ENCODE results near the gene EIF3F. TPM values are rescaled to one million over a fixed set of nuclear protein-coding genes. Genes with fewer than 3 reads are reported as not detected.

EIF3F gene
- total and polyA plus RNA-seq, 9 of the 15 experiments (the other 6 are each of a cell fraction or from before 2014, with no cell fraction given): 50.1 to 259 (median 135) TPM

GRCh38 chr11:8004008-8004407, 16.9 kb downstream of the EIF3F start:
- Histone ChIP-seq H3K79me2 (ENCODE audit: control insufficient read depth, insufficient read depth, low read length) (no peaks in the 10 kb centered on the region), H3K9ac (ENCODE audit: insufficient read depth in 1 of 2, low read depth in 2 of 2, low read length in 2 of 2) (no peak overlapping the region), H3K4me3 (no peak overlapping the region), H2AFZ (ENCODE audit: low read depth, low read length) (no peak overlapping the region), H4K20me1 (replicated peaks; ENCODE audit: control insufficient read depth, insufficient read depth, low read length) (0 out of 2 replicates have a peak, but pooled peaks cover 5% of the 10 kb centered on the region), H3K27ac (ENCODE audit: extremely low read depth, low read depth, low read length) (no peak overlapping the region), H3K4me2 (ENCODE audit: insufficient read depth, low read length) (no peak overlapping the region), H3K27me3 (ENCODE audit: control insufficient read depth in 2 of 2, insufficient read depth in 2 of 2, low read length in 2 of 2) (peaks cover 0 to 10% of the 10 kb centered on the region in 2 experiments; a peak in 1 of 5 replicates), H3K9me1 (ENCODE audit: control insufficient read depth, insufficient read depth, low read length) (no peaks in the 10 kb centered on the region), H3K36me3 (ENCODE audit: control insufficient read depth, insufficient read depth, low read length) (no peaks in the 10 kb centered on the region), H3K9me3 (replicated peaks; ENCODE audit: control insufficient read depth, insufficient read depth, low read depth, low read length) (no peaks in the 10 kb centered on the region), H3K4me1 (replicated peaks in 1 of 2; ENCODE audit: control insufficient read depth in 2 of 2, insufficient read depth in 2 of 2, low read length in 2 of 2) (no peaks in the 10 kb centered on the region)
- DNase-seq (ENCODE audit: extremely low read depth in 1 of 4, low spot score in 3 of 4): no peak
- POLR2A ChIA-PET: no interaction called here
- in situ Hi-C loops (cut with MboI): no loop called here
- no peak for TF ChIP-seq ZNF589 (CRISPR knock-in tag; IDR thresholded peaks at IDR 0.05; ENCODE audit: low read depth)
- no peak for TF ChIP-seq ATF7 (IDR thresholded peaks at IDR 0.05)
- no peak for TF ChIP-seq ZC3H8 (IDR thresholded peaks at IDR 0.05)
- no peak for TF ChIP-seq CSDE1 (IDR thresholded peaks at IDR 0.05)
- no peak for TF ChIP-seq FOXP1 (CRISPR knock-in tag; IDR thresholded peaks at IDR 0.05)
- TF ChIP-seq CREM (IDR thresholded peaks at IDR 0.05; ENCODE audit: low read depth): no peak
- no peak for TF ChIP-seq SPI1 (IDR thresholded peaks at IDR 0.05; ENCODE audit: borderline replicate concordance, low read depth, low read length)
- intact Hi-C loops (cut with micrococcal nuclease): no loop called here
- WGBS (ENCODE audit: insufficient coverage, low coverage, missing lambda C conversion rate): 0% methylated on average over 1 of the region's 2 CpGs
- CTCF ChIA-PET (ENCODE audit: low intra/inter-chr PET ratio): no interaction called here
- no peak for FAIRE-seq
- ATAC-seq: no peak
- BruUV-seq (replicated peaks): no TSS peak

GRCh38 chr11:8005556-8005955, 18.4 kb downstream of the EIF3F start:
- Histone ChIP-seq H3K27ac (ENCODE audit: extremely low read depth, low read depth, low read length) (no peak overlapping the region), H3K4me1 (replicated peaks in 1 of 2; ENCODE audit: control insufficient read depth in 2 of 2, insufficient read depth in 2 of 2, low read length in 2 of 2) (no peaks in the 10 kb centered on the region), H3K9me3 (replicated peaks; ENCODE audit: control insufficient read depth, insufficient read depth, low read depth, low read length) (no peaks in the 10 kb centered on the region), H3K9me1 (ENCODE audit: control insufficient read depth, insufficient read depth, low read length) (no peaks in the 10 kb centered on the region), H2AFZ (ENCODE audit: low read depth, low read length) (no peak overlapping the region), H3K27me3 (ENCODE audit: control insufficient read depth in 2 of 2, insufficient read depth in 2 of 2, low read length in 2 of 2) (peaks cover 0 to 17% of the 10 kb centered on the region in 2 experiments; a peak in 2 of 5 replicates), H3K4me3 (no peak overlapping the region), H3K36me3 (ENCODE audit: control insufficient read depth, insufficient read depth, low read length) (no peaks in the 10 kb centered on the region), H4K20me1 (replicated peaks; ENCODE audit: control insufficient read depth, insufficient read depth, low read length) (0 out of 2 replicates have a peak, but pooled peaks cover 5% of the 10 kb centered on the region), H3K9ac (ENCODE audit: insufficient read depth in 1 of 2, low read depth in 2 of 2, low read length in 2 of 2) (no peak overlapping the region), H3K79me2 (ENCODE audit: control insufficient read depth, insufficient read depth, low read length) (no peaks in the 10 kb centered on the region), H3K4me2 (ENCODE audit: insufficient read depth, low read length) (no peak overlapping the region)
- ChIA-PET CTCF (ENCODE audit: low intra/inter-chr PET ratio) (interaction anchor here (0.8 to 1.6 kb wide), 3 partner anchors 85 to 93 kb away, joined by 3 to 17 read pairs (median 3); no protein-coding TSS in a partner anchor), POLR2A (interaction anchor here (1.3 to 1.8 kb wide), 3 partner anchors 9 to 19 kb away, joined by 4 to 9 read pairs (median 9); partner anchors contain the start of gene EIF3F)
- in situ Hi-C loops (cut with MboI) (loop anchor here (5.0 kb wide), 1 partner anchor 92 kb away; no protein-coding TSS in a partner anchor), intact Hi-C loops (cut with micrococcal nuclease) (no loop called here)
- FAIRE-seq (no peak), DNase-seq (ENCODE audit: extremely low read depth in 1 of 4, low spot score in 3 of 4) (no peak), ATAC-seq (no peak)
- BruUV-seq (replicated peaks): no TSS peak
- no peak for TF ChIP-seq PTTG1 (tag; IDR thresholded peaks at IDR 0.05; ENCODE audit: low read depth)
- no peak for TF ChIP-seq ZNF444 (CRISPR knock-in tag; IDR thresholded peaks at IDR 0.05)
- no peak for TF ChIP-seq TEAD2 (tag; IDR thresholded peaks at IDR 0.05)
- TF ChIP-seq TAF15 (IDR thresholded peaks at IDR 0.05; ENCODE audit: low read depth, low read length): no peak
- TF ChIP-seq MTA1 (IDR thresholded peaks at IDR 0.05; ENCODE audit: borderline replicate concordance): no peak

All from K562 (cell line).